GM18517 (cell line): ENCODE measurements around the gene SOX4.

Experiments used
- ATAC-seq: cut with Tn5 transposase; IDR thresholded peaks from one replicate; pipeline ENCODE4 v1.9.1; 2021; ENCODE audit warnings: mild to moderate bottlenecking, moderate library complexity; ENCODE audit not compliant: unreplicated experiment

The SOX4 gene

DNA sequence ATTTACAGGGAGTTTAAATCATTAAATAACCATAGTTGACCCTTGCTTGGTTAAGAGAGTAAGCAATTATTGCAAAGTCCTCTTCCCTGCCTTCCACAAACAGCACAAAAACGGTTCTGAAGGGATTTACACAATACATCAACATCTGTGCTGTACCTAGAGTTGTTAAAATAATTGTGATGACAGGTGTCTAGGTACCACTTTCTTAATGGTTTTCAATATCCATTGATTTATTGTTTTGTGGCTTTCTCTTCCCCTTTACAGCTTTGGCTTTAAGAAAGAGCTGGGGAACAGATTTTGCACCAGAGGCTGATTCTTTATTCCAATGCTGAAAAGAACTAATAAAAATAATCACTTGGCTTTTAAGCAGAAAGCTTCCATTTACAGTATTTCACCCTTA lies 598 bp upstream of the SOX4 start:
- no peak for ATAC-seq

DNA sequence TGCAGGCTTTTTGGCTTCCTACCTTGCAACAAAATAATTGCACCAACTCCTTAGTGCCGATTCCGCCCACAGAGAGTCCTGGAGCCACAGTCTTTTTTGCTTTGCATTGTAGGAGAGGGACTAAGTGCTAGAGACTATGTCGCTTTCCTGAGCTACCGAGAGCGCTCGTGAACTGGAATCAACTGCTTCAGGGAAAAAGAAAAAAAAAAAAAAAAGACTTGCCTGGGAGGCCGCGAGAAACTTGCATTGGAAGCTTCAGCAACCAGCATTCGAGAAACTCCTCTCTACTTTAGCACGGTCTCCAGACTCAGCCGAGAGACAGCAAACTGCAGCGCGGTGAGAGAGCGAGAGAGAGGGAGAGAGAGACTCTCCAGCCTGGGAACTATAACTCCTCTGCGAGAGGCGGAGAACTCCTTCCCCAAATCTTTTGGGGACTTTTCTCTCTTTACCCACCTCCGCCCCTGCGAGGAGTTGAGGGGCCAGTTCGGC lies 420 bp downstream of the SOX4 start:
- ATAC-seq, result peak; percentile 12

DNA sequence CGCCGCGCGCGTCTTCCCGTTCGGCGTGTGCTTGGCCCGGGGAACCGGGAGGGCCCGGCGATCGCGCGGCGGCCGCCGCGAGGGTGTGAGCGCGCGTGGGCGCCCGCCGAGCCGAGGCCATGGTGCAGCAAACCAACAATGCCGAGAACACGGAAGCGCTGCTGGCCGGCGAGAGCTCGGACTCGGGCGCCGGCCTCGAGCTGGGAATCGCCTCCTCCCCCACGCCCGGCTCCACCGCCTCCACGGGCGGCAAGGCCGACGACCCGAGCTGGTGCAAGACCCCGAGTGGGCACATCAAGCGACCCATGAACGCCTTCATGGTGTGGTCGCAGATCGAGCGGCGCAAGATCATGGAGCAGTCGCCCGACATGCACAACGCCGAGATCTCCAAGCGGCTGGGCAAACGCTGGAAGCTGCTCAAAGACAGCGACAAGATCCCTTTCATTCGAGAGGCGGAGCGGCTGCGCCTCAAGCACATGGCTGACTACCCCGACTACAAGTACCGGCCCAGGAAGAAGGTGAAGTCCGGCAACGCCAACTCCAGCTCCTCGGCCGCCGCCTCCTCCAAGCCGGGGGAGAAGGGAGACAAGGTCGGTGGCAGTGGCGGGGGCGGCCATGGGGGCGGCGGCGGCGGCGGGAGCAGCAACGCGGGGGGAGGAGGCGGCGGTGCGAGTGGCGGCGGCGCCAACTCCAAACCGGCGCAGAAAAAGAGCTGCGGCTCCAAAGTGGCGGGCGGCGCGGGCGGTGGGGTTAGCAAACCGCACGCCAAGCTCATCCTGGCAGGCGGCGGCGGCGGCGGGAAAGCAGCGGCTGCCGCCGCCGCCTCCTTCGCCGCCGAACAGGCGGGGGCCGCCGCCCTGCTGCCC lies 1.1 kb downstream of the SOX4 start:
- ATAC-seq, result peak; percentile 26

DNA sequence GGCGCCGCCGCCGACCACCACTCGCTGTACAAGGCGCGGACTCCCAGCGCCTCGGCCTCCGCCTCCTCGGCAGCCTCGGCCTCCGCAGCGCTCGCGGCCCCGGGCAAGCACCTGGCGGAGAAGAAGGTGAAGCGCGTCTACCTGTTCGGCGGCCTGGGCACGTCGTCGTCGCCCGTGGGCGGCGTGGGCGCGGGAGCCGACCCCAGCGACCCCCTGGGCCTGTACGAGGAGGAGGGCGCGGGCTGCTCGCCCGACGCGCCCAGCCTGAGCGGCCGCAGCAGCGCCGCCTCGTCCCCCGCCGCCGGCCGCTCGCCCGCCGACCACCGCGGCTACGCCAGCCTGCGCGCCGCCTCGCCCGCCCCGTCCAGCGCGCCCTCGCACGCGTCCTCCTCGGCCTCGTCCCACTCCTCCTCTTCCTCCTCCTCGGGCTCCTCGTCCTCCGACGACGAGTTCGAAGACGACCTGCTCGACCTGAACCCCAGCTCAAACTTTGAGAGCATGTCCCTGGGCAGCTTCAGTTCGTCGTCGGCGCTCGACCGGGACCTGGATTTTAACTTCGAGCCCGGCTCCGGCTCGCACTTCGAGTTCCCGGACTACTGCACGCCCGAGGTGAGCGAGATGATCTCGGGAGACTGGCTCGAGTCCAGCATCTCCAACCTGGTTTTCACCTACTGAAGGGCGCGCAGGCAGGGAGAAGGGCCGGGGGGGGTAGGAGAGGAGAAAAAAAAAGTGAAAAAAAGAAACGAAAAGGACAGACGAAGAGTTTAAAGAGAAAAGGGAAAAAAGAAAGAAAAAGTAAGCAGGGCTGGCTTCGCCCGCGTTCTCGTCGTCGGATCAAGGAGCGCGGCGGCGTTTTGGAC lies 2.0 kb downstream of the SOX4 start:
- no peak for ATAC-seq

DNA sequence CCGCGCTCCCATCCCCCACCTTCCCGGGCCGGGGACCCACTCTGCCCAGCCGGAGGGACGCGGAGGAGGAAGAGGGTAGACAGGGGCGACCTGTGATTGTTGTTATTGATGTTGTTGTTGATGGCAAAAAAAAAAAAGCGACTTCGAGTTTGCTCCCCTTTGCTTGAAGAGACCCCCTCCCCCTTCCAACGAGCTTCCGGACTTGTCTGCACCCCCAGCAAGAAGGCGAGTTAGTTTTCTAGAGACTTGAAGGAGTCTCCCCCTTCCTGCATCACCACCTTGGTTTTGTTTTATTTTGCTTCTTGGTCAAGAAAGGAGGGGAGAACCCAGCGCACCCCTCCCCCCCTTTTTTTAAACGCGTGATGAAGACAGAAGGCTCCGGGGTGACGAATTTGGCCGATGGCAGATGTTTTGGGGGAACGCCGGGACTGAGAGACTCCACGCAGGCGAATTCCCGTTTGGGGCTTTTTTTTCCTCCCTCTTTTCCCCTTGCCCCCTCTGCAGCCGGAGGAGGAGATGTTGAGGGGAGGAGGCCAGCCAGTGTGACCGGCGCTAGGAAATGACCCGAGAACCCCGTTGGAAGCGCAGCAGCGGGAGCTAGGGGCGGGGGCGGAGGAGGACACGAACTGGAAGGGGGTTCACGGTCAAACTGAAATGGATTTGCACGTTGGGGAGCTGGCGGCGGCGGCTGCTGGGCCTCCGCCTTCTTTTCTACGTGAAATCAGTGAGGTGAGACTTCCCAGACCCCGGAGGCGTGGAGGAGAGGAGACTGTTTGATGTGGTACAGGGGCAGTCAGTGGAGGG lies 2.8 kb downstream of the SOX4 start:
- ATAC-seq, result no peak

DNA sequence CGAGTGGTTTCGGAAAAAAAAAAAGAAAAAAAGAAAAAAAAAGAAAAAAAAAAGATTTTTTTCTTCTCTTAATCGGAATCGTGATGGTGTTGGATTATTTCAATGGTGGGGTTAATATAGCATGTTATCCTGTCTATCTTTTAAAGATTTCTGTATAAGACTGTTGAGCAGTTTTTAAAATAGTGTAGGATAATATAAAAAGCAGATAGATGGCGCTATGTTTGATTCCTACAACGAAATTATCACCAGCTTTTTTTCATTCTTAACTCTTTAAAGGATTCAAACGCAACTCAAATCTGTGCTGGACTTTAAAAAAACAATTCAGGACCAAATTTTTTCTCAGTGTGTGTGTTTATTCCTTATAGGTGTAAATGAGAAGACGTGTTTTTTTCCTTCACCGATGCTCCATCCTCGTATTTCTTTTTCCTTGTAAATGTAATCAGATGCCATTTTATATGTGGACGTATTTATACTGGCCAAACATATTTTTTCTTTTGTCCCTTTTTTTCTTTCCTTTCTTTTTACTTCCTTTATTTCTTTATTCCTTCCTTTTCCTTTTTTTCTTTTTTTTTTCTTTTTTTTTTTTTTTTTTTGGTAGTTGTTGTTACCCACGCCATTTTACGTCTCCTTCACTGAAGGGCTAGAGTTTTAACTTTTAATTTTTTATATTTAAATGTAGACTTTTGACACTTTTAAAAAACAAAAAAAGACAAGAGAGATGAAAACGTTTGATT lies 3.6 kb downstream of the SOX4 start:
- no peak for ATAC-seq

DNA sequence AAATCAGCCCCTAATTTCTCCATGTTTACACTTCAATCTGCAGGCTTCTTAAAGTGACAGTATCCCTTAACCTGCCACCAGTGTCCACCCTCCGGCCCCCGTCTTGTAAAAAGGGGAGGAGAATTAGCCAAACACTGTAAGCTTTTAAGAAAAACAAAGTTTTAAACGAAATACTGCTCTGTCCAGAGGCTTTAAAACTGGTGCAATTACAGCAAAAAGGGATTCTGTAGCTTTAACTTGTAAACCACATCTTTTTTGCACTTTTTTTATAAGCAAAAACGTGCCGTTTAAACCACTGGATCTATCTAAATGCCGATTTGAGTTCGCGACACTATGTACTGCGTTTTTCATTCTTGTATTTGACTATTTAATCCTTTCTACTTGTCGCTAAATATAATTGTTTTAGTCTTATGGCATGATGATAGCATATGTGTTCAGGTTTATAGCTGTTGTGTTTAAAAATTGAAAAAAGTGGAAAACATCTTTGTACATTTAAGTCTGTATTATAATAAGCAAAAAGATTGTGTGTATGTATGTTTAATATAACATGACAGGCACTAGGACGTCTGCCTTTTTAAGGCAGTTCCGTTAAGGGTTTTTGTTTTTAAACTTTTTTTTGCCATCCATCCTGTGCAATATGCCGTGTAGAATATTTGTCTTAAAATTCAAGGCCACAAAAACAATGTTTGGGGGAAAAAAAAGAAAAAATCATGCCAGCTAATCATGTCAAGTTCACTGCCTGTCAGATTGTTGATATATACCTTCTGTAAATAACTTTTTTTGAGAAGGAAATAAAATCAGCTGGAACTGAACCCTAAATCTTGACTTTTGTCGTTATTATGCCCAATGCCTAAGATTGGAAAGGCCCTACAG lies 4.5 kb downstream of the SOX4 start:
- ATAC-seq, result no peak

DNA sequence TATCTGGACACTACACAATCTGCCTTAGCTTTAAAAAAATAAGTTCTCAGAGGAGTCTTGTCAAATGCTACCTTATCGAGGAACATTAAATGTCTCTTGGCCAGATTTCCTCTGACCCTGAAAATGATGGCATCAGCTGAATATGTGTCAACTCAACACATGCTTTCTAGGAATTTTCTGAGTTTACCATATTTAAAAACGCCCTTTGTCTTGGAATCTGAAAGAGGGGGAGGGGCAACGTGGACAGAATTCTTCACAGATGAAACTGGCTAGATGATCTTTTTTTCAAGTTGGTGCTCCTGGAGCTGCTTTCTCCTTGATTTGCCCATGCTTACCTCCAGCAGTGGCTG lies 5.1 kb downstream of the SOX4 start:
- ATAC-seq, result no peak

DNA sequence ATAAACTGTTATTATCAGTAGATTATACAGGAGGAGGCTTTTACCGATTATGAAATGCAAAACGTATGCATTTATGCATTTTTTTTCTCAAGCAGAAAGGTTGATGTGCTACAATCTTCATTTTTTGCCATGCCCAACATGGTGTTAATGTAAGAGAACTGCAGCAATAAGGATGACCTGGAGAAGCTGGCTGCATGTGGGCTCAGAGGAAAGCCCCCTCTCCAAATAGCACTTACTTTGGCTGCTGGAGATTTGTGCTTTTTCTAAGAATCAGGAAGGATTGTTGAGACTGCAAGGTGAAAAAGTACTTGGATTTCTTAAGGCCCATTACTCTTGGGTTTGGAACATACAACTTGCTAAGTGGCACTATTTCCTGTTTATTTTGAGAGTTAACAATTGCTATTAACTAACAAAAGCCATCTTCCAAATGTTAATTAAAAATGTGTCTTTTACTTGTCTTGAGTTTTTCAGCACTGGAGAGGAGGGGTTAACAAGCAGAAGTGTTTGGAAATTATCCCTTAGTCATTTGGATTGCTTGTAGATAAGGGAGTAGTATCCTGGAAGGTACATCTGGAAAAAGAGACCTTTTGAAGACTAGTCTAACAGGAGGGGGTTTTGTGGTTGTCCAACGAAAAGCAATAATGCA lies 5.6 kb downstream of the SOX4 start:
- no peak for ATAC-seq

DNA sequence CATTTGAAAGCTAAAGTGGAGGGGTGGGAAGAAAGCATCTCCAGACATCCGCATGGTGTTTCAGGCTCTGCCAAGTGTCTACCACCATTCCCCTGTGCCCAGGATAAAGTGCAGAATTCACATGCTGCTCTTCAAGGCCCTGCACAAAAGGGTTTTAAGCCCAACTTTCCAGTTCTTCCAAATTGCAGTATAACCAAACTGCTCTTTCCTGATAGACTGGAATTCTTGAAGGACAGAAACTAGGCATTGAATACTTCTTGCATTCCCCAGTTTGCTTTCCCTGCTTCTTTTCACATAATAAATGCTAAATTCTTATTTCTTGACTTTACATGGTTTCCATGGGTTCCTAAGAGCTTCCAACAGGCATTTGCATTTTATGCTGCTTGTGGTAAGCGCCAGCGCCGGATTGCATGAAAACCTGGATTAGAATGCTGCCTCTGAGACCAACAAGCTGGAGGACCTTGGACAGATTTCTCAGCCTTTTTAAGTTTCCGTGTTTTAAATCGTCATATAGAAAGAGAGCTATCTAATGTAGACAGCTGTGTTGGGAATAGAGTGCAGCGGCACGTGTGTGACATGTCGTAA lies 7.9 kb downstream of the SOX4 start:
- ATAC-seq, result no peak

DNA sequence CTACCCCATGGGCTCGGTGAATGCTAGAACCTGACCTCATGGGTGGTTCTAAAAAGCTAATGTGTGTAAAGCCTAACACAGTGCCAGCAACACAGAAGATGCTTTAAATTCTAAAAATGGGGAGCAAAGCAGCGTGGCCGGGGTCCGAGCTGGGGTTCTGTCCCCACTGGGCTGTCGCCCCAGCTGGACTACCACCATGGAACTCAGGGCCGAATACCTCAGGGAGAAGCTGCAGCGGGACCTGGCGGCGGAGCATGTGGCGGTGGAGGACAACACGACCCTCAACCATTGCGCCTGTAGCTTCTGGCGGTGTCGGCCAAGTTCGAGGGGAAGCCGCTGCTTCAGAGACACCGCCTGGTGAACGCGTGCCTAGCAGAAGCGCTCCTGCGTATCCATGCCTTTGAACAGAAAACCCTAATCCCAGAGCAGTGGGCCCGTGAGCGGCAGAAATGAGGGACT lies 8.4 kb downstream of the SOX4 start:
- ATAC-seq, result no peak

DNA sequence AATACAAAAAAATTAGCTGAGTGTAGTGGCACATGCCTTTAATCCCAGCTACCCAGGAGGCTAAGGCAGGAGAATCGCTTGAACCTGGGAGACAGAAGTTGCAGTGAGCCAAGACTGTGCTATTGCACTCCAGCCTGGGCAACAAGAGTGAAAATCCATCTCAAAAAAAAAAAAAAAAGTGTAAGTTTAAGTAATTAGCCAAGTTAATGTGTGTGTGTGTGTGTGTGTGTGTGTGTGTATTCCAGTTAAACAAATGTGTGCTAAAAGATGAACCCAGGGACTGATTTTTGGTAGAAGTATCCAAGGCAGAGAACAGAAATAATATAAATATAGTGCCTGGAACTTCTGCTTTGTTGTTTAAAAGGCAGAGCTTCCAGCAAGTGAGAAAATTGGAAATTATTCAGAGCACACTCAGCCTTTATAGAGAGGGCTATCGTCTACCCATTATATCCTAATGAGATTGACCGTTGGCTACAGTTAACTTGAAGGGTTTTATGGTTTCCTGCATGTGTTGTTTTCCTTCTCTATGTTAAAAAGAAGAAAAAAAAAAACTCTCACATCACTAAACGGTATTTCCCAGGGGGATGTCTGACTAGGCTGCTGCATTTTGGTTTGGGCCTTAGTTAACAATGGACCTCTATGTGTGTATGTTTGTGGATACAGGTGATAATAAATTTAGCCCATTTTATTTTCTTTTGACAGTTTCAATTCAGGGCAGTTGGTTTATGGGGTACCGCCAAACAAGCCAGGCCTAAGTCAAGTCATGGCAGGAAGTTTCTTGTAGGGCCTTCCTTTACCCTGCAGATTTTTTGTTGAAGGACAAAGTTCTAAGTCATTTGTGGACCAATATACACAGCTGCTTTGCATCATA lies 9.8 kb downstream of the SOX4 start:
- no peak for ATAC-seq

DNA sequence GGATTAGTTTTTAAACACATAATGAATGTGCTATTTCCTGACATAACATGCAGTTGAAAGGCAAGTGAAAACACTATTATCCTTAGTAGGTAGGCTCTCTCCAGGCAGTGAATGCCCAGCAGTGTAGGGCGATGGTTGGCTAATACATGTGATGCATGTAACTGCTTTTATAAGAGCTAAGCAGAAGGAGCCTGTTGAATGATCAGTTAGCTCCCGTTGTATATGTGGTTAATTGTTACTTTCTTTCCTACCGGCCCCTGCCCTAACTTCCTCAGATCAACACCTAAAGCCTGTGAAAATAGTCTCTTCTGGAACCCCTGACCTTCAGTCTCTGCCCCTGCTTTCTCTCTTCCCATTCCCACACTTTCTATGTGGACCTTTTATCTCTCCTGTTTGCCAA lies 10.5 kb downstream of the SOX4 start:
- ATAC-seq, result no peak

DNA sequence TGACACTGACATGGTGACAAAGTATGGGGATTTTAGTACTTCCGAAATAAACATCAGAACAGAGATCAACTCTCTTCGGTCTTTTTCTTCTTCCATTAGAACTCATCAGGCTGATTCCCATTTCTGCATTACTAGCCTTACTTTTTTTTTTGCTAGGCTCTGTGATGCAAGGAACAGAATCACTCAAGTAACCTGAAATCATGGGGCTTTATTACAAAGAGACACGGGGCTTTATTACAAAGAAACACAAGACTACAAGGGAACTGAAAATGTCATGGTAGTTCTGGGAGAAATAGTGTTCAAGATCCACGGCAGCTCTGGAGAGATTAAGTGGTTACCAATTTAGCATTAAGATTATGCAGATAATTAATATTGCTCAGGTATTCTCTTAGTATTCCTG lies 11.6 kb downstream of the SOX4 start:
- no peak for ATAC-seq

DNA sequence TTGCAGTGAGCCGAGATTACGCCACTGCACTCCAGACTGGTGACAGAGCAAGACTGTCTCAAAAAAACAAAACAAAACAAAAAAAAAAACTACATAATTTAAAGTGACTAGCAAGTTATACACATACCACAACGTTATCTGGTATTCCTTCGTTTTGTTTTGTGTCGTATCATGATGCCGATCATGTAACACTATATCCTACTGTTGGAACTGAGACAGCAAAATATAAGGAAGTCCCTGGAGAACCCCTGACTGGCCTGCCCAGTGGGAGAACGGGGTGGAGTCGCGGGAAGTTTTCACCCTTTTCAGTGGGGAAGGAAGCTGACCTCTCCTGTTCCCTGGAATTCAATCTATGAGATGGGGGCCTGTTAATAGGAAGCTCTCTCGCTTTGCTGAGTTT lies 15.1 kb downstream of the SOX4 start:
- ATAC-seq, result no peak

DNA sequence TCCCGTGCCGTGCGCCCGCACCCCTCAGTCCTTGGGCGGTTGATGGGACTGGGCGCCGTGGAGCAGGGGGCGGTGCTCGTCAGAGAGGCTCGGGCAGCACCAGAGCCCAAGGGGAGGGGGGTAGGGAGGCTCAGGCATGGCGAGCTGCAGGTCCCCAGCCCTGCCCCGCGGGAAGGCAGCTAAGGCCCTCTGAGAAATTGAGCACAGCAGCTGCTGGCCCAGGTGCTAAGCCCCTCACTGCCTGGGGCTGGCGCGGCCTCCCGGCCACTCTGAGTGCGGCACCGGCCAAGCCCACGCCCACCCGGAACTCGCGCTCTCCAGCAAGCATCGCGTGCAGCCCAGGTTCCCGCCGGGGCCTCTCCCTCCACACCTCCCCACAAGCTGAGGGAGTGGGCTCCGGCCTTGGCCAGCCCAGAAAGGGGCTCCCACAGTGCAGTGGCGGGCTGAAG lies 16.4 kb downstream of the SOX4 start:
- ATAC-seq, result no peak

DNA sequence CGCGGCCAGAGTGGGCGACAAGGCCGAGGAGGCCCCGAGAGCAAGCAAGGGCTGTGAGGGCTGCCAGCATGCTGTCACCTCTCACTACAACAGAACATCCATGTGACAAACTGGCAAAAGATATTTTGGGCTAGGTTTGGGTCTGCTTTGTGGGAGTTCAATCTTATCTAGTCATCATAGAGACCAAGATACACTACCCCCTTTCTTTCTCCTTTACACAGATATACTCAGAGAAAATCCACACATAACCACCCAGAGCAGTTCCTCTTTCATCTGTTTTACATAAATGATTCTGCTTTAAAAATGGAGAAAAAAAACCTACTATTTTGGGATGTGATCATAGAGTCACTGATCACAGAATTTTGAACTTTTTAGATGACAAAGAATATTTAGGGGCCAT lies 16.8 kb downstream of the SOX4 start:
- peak; percentile 83 for ATAC-seq

DNA sequence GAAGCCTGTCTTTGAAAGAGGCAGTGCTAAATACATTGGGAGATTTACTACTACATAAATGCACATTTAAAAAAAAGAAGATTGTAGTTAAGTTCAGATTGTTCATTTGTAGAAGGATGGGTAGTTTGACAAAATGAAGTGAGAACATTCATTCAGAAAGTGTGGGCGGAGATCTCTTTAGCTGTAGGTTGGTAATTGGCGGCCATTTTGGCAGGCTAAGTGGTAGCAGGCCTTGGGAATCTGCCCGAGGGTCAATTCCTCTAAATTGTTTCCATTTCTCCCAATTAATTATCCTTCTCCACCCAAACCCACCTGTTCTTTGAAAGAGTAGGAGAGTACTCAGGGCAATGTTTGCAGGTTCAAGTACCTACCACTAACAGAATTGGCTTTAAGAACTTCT lies 17.9 kb downstream of the SOX4 start:
- no peak for ATAC-seq
